Ishikawa (cell line): ENCODE data around the gene MON2.

Experiments used
- CEBPB ChIP-seq: IDR thresholded peaks from 2 replicates; pipeline ENCODE4 v1.6.1; 2012
- CREB1 ChIP-seq: IDR thresholded peaks from 2 replicates; pipeline ENCODE4 v1.6.1; 2012; ENCODE audit warnings: low read depth
- EGR1 ChIP-seq: IDR thresholded peaks from 2 replicates; pipeline ENCODE4 v1.6.1; 2012
- EP300 ChIP-seq: IDR thresholded peaks from 2 replicates; pipeline ENCODE4 v1.6.1; 2012; ENCODE audit warnings: borderline replicate concordance
- FOXM1 ChIP-seq: IDR thresholded peaks from 2 replicates; pipeline ENCODE4 v1.6.1; 2012; ENCODE audit warnings: low read depth, borderline replicate concordance
- NFIC ChIP-seq: IDR thresholded peaks from 2 replicates; pipeline ENCODE4 v1.6.1; 2012
- RAD21 ChIP-seq: IDR thresholded peaks from 2 replicates; pipeline ENCODE4 v1.6.1; 2012; ENCODE audit warnings: low read depth
- TAF1 ChIP-seq: IDR thresholded peaks from 2 replicates; pipeline ENCODE4 v1.6.1; 2012; ENCODE audit warnings: low read depth, mild to moderate bottlenecking
- TCF12 ChIP-seq: IDR thresholded peaks from 2 replicates; pipeline ENCODE4 v1.6.1; 2012; ENCODE audit warnings: low read depth
- TEAD4 ChIP-seq: IDR thresholded peaks from 2 replicates; pipeline ENCODE4 v1.6.1; 2012
- YY1 ChIP-seq: IDR thresholded peaks from 2 replicates; pipeline ENCODE4 v1.6.1; 2012; ENCODE audit warnings: low read depth
- ZBTB7A ChIP-seq: IDR thresholded peaks from 2 replicates; pipeline ENCODE4 v1.6.1; 2012; ENCODE audit warnings: low read depth
- TF ChIP-seq, protein P1 (sequence below): IDR thresholded peaks from 2 replicates; pipeline ENCODE4 v1.6.1; 2012; ENCODE audit warnings: low read depth, mild to moderate bottlenecking
- TF ChIP-seq, protein P2 (sequence below): IDR thresholded peaks from 2 replicates; pipeline ENCODE4 v1.6.1; 2012
- TF ChIP-seq, protein P3 (sequence below): IDR thresholded peaks from 2 replicates; pipeline ENCODE4 v1.6.1; 2012

Gene MON2

DNA sequence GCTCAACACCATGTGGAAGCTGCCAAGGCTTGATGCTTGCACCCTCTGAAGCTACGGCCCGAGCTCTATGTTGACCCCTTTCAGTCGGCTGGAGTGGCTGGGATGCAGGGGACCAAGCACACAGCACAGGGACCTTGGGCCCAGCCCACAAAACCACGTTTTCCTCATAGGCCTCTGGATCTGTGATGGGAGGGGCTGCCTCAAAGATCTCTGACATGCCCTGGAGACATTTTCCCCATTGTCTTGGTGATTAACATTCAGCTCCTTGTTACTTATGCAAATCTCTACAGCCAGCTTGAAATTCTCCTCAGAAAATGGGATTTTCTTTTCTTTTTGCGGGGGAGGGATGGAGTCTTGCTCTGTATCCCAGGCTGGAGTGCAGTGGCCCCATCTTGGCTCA, 46.3 kb downstream of the MON2 start:
- TF ChIP-seq CEBPB (no peak), CREB1 (no peak), EP300 (no peak), ZBTB7A (no peak), TCF12 (no peak), RAD21 (no peak), TEAD4 (no peak)
- TF ChIP-seq, protein P1, sequence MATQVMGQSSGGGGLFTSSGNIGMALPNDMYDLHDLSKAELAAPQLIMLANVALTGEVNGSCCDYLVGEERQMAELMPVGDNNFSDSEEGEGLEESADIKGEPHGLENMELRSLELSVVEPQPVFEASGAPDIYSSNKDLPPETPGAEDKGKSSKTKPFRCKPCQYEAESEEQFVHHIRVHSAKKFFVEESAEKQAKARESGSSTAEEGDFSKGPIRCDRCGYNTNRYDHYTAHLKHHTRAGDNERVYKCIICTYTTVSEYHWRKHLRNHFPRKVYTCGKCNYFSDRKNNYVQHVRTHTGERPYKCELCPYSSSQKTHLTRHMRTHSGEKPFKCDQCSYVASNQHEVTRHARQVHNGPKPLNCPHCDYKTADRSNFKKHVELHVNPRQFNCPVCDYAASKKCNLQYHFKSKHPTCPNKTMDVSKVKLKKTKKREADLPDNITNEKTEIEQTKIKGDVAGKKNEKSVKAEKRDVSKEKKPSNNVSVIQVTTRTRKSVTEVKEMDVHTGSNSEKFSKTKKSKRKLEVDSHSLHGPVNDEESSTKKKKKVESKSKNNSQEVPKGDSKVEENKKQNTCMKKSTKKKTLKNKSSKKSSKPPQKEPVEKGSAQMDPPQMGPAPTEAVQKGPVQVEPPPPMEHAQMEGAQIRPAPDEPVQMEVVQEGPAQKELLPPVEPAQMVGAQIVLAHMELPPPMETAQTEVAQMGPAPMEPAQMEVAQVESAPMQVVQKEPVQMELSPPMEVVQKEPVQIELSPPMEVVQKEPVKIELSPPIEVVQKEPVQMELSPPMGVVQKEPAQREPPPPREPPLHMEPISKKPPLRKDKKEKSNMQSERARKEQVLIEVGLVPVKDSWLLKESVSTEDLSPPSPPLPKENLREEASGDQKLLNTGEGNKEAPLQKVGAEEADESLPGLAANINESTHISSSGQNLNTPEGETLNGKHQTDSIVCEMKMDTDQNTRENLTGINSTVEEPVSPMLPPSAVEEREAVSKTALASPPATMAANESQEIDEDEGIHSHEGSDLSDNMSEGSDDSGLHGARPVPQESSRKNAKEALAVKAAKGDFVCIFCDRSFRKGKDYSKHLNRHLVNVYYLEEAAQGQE = no peak

DNA sequence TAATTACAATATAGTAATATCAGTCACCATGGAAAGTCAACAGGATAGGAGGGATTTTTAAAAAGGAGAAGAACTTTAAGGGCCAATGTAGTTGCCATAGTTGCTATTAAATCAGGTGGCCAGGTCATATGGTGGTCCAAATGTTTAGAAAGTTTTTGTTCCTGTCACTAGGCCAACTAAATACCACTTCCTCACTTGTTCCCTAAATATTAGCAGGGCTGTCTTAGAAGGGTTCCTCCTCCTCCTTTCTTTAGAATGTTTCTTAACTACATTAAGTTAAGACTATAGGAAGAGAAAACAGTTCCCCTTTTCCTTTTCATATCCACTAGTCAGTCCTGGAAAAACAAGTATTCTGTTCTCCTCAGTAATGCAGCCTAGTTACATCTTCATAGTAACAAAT, 50.3 kb downstream of the MON2 start:
- TF ChIP-seq, protein P2, sequence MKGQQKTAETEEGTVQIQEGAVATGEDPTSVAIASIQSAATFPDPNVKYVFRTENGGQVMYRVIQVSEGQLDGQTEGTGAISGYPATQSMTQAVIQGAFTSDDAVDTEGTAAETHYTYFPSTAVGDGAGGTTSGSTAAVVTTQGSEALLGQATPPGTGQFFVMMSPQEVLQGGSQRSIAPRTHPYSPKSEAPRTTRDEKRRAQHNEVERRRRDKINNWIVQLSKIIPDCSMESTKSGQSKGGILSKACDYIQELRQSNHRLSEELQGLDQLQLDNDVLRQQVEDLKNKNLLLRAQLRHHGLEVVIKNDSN = no peak
- TF ChIP-seq CREB1 (no peak), CEBPB (no peak), ZBTB7A (no peak), EGR1 (no peak), YY1 (no peak), EP300 (no peak), NFIC (no peak), FOXM1 (no peak), TEAD4 (no peak), RAD21 (no peak), TAF1 (no peak), TCF12 (no peak)
- TF ChIP-seq, protein P3, sequence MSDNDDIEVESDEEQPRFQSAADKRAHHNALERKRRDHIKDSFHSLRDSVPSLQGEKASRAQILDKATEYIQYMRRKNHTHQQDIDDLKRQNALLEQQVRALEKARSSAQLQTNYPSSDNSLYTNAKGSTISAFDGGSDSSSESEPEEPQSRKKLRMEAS = no peak
- TF ChIP-seq, protein P1 = no peak

DNA sequence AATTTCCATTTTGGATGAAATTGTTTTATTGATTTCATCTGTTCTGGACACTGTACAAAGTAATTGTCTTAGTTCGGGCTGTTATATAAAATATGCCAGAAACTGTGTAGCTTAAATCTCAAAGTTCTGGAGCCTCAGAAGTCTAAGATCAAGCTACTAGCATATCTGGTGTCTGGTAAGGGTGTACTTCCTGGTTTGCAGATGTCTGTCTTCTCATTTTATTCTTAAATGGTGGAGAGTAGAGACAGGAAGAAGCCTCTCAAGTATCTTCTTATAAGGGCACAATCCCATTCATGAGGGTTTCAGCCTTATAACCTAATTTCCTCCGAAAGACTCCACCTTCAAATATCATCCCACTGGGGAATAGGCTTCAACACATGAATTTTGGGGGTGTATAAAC, 51.3 kb downstream of the MON2 start:
- TF ChIP-seq RAD21 (no peak), FOXM1 (no peak), YY1 (no peak), NFIC (no peak), CREB1 (no peak), EP300 (no peak), ZBTB7A (no peak), TAF1 (no peak), CEBPB (no peak), TCF12 (no peak)
- TF ChIP-seq, protein P3 = no peak
- TF ChIP-seq, protein P1 = no peak
- TF ChIP-seq, protein P2 = no peak

DNA sequence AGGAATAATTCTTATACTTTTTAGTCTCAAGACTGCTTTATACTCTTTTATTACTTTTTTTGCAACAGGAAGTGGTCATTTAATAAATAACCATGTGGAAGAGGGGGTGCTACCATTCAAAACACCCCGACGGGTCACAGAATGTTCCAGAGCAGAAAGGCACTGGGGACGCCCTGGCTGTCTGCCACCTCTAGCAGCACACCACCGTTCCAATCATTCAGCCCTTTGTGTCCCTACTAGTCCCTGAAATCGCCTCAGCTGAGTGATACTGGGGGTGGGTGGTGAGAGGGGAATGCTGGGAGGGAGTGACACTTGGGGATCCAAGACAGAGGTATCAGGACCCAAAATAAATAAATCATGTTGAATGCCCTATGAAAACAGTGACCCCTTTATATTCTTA, 52.4 kb downstream of the MON2 start:
- TF ChIP-seq TAF1 (no peak), EGR1 (no peak), CEBPB (no peak), FOXM1 (no peak), RAD21 (no peak)

DNA sequence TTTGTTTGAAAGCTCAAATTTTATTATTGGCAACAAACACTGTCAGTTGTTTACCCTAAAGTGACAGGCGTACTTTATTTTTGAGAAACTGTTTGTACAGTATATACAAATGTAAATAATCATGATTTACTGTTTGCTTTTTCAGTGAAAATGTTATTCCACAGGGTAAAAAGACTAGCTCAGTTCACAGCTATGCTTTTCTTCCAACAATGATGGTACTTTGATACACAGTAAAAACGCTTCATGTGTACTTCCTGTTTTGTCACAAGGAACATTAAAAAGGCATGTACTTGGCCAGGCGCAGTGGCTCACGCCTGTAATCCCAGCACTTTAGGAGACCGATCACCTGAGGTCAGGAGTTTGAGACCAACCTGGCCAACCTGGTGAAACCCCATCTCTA, 53.7 kb downstream of the MON2 start:
- TF ChIP-seq, protein P2 = no peak
- TF ChIP-seq, protein P1 = no peak
- TF ChIP-seq EP300 (no peak), RAD21 (no peak), FOXM1 (no peak), YY1 (no peak), TCF12 (no peak), CEBPB (no peak), TAF1 (no peak), NFIC (no peak), EGR1 (no peak), TEAD4 (no peak), CREB1 (no peak), ZBTB7A (no peak)
- TF ChIP-seq, protein P3 = no peak
